ENCODE data around the gene ERAL1. TPM values are rescaled to one million over a fixed set of nuclear protein-coding genes. Genes with fewer than 3 reads are reported as not detected.

The ERAL1 gene
- total RNA-seq, 1 donor from 2014 or later = 38.5 TPM

GRCh38 chr17:28878158-28878910 is 23.5 kb downstream of the ERAL1 start:
- no peak overlapping the region for H3K4me3 Mint-ChIP-seq (ENCODE audit: unreplicated experiment)
- H3K9me3 Mint-ChIP-seq (ENCODE audit: unreplicated experiment) = no peaks in the 10 kb centered on the region
- DNase-seq (ENCODE audit: extremely low spot score, unreplicated experiment) = no peak
- H3K36me3 Mint-ChIP-seq (ENCODE audit: unreplicated experiment) = peaks cover 31% of the 10 kb centered on the region
- H3K27me3 Mint-ChIP-seq (ENCODE audit: unreplicated experiment) = no peaks in the 10 kb centered on the region
- TF ChIP-seq CTCF (IDR thresholded peaks at IDR 0.05) = no peak
- H3K27ac Mint-ChIP-seq (ENCODE audit: unreplicated experiment) = no peak overlapping the region
- H3K4me1 Mint-ChIP-seq (ENCODE audit: unreplicated experiment) = no peaks in the 10 kb centered on the region

- no peak overlapping the region for H3K4me3 Mint-ChIP-seq (ENCODE audit: unreplicated experiment)
- no peaks in the 10 kb centered on the region for H3K4me1 Mint-ChIP-seq (ENCODE audit: unreplicated experiment)
- H3K27ac Mint-ChIP-seq (ENCODE audit: unreplicated experiment) = no peak overlapping the region
- TF ChIP-seq CTCF (IDR thresholded peaks at IDR 0.05) = peak; percentile 44
- peaks cover 32% of the 10 kb centered on the region for H3K36me3 Mint-ChIP-seq (ENCODE audit: unreplicated experiment)
- H3K9me3 Mint-ChIP-seq (ENCODE audit: unreplicated experiment) = no peaks in the 10 kb centered on the region
- no peak for DNase-seq (ENCODE audit: extremely low spot score, unreplicated experiment)
- no peaks in the 10 kb centered on the region for H3K27me3 Mint-ChIP-seq (ENCODE audit: unreplicated experiment)
These were observed 24.2 kb downstream of the ERAL1 start for GRCh38 chr17:28878981-28879380.

GRCh38 chr17:28879886-28880571 is 25.2 kb downstream of the ERAL1 start:
- H3K4me3 Mint-ChIP-seq (ENCODE audit: unreplicated experiment) = no peak overlapping the region
- H3K27me3 Mint-ChIP-seq (ENCODE audit: unreplicated experiment) = no peaks in the 10 kb centered on the region
- DNase-seq (ENCODE audit: extremely low spot score, unreplicated experiment) = no peak
- no peak overlapping the region for H3K27ac Mint-ChIP-seq (ENCODE audit: unreplicated experiment)
- no peaks in the 10 kb centered on the region for H3K9me3 Mint-ChIP-seq (ENCODE audit: unreplicated experiment)
- H3K36me3 Mint-ChIP-seq (ENCODE audit: unreplicated experiment) = peaks cover 35% of the 10 kb centered on the region
- TF ChIP-seq CTCF (IDR thresholded peaks at IDR 0.05) = no peak
- H3K4me1 Mint-ChIP-seq (ENCODE audit: unreplicated experiment) = no peaks in the 10 kb centered on the region

DNA sequence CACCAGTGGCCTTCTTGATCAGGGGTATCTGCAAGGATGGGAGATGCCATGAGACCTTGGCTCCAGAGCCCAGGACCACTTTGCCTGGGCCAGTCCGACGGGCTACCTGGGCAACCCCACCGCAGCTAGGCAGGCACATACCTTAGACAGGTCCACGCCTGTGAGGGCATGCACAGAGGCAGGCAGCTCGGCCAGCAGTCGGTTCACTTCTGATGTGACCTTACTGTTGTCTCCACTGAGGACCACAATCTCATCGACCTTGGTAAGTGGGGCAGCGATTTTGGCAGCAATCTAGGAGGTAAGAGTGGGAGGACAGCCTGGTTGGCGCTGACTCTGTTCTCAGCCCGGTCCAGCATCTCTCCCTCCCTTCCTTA is 25.7 kb downstream of the ERAL1 start:
- no peak overlapping the region for H3K4me3 Mint-ChIP-seq (ENCODE audit: unreplicated experiment)
- H3K4me1 Mint-ChIP-seq (ENCODE audit: unreplicated experiment) = no peaks in the 10 kb centered on the region
- TF ChIP-seq CTCF (IDR thresholded peaks at IDR 0.05) = no peak
- no peaks in the 10 kb centered on the region for H3K9me3 Mint-ChIP-seq (ENCODE audit: unreplicated experiment)
- H3K36me3 Mint-ChIP-seq (ENCODE audit: unreplicated experiment) = peaks cover 35% of the 10 kb centered on the region
- no peak for DNase-seq (ENCODE audit: extremely low spot score, unreplicated experiment)
- no peaks in the 10 kb centered on the region for H3K27me3 Mint-ChIP-seq (ENCODE audit: unreplicated experiment)
- no peak overlapping the region for H3K27ac Mint-ChIP-seq (ENCODE audit: unreplicated experiment)

GRCh38 chr17:28881533-28882056 is 26.8 kb downstream of the ERAL1 start:
- DNase-seq (ENCODE audit: extremely low spot score, unreplicated experiment) = no peak
- Mint-ChIP-seq H3K27ac (ENCODE audit: unreplicated experiment) (no peak overlapping the region), H3K36me3 (ENCODE audit: unreplicated experiment) (peaks cover 35% of the 10 kb centered on the region), H3K4me1 (ENCODE audit: unreplicated experiment) (no peaks in the 10 kb centered on the region), H3K27me3 (ENCODE audit: unreplicated experiment) (no peaks in the 10 kb centered on the region), H3K4me3 (ENCODE audit: unreplicated experiment) (no peak overlapping the region), H3K9me3 (ENCODE audit: unreplicated experiment) (no peaks in the 10 kb centered on the region)
- no peak for TF ChIP-seq CTCF (IDR thresholded peaks at IDR 0.05)
